HG03432 (cell line): ENCODE measurements around the gene KMO.
A peak's percentile ranks its signal among the peaks of the same experiment; 100 is the strongest.

Experiments
- ATAC-seq: cut with Tn5 transposase; IDR thresholded peaks from one replicate; pipeline ENCODE4 v1.9.1; 2021; ENCODE audit warnings: mild to moderate bottlenecking, moderate library complexity; ENCODE audit not compliant: unreplicated experiment

The KMO gene

DNA sequence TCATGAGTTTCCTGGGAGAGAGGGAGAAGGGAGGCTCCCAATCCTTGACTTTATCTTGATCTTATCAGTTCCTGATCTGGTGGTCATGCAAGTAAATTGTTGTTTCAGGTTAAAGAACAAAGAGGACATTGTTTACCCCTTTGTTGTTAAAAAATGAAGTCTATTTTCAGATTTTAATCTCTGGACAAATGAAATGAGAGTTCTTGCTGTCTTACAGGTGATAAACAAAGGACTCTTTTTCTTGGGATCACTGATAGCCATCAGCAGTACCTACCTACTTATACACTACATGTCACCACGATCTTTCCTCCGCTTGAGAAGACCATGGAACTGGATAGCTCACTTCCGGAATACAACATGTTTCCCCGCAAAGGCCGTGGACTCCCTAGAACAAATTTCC lies 59.6 kb downstream of the KMO start:
- no peak for ATAC-seq

DNA sequence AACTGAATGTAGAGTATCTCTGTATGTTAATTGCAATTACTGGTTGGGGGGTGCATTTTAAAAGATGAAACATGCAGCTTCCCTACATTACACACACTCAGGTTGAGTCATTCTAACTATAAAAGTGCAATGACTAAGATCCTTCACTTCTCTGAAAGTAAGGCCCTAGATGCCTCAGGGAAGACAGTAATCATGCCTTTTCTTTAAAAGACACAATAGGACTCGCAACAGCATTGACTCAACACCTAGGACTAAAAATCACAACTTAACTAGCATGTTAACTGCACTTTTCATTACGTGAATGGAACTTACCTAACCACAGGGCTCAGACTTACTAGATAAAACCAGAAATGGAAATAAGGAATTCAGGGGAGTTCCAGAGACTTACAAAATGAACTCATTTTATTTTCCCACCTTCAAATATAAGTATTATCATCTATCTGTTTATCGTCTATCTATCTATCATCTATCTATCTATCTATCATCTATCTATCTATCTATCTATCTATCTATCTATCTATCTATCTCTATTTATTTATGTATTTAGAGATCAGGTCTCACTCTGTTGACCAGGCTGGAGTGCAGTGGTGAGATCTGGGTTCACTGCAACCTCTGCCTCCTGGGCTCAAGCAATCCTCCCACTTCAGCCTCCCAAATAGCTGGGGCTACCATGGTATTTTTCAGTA lies 60.2 kb downstream of the KMO start:
- ATAC-seq = peak; percentile 85

DNA sequence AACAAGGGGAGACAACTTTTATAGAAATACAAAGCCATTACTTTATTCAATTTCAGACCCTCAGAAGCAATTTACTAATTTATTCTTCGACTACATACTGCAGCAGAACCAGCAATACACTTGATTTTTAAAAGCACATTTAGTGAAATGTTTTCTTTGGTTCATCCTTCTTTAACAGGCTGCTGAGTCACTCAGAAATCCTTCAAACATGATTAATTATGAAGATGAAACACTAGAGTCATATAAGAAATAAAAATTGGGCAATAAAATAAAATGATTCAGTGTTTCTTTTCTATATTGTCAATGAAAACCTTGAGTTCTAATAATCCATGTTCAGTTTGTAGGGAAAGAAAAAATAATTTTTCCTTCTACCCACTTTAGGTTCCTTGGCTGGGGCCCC lies 61.0 kb downstream of the KMO start:
- no peak for ATAC-seq

DNA sequence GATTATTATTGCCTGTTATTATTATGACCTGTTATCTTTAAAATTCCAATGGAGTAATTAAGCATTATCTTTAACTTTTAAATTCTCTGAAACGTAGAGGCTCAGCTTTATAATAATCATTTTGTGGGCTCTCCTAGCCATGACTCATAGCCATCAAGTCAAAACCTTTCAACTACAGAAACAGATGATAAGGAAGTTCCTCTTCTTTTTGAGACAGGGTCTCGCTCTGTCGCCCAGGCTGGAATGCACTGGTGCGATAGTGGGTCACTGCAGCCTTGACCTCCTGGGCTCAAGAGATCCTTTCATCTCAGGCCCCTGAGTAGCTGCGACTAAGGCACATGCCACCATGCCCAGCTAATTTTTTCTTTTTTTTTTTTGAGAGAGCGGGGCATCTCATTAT lies 64.5 kb downstream of the KMO start:
- no peak for ATAC-seq

DNA sequence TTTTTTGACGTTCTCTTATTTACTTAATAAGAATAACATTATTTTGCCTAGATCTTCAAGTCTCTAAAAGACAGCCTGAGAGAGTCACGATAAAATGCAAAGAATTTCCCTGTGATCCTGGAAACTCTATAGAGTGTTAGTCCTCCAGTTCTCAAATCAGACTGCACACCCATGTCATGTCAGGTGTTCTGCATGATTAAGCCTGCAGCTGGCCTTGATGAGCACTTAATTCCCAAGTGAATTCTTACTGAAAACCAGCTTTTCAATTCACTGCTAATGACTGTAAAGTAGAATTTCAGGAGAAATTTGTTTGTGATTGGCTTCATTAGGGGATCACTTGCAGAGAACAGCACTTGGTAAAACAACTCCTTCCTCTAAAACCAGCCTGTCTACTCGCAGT lies 66.1 kb downstream of the KMO start:
- ATAC-seq = peak; percentile 52

DNA sequence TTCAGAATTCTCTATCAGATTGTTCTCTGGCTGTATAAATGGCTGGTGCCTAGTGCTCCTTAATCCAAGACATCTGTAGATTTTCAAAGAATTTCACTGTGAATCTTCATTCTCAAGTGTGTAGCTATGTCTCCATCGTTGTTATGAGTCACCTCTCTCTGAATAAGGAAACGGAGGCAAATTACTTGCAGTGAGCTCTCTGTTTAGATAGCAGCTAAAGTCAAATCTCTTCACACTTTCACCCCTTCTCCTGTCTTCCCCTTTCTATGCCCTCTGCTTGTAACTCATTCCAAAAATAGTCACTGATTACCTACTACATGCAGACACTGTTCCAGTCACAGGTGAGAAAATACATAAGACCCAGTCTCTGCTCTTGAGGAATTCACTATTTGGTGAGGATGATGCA lies 68.3 kb downstream of the KMO start:
- ATAC-seq = peak; percentile 91

DNA sequence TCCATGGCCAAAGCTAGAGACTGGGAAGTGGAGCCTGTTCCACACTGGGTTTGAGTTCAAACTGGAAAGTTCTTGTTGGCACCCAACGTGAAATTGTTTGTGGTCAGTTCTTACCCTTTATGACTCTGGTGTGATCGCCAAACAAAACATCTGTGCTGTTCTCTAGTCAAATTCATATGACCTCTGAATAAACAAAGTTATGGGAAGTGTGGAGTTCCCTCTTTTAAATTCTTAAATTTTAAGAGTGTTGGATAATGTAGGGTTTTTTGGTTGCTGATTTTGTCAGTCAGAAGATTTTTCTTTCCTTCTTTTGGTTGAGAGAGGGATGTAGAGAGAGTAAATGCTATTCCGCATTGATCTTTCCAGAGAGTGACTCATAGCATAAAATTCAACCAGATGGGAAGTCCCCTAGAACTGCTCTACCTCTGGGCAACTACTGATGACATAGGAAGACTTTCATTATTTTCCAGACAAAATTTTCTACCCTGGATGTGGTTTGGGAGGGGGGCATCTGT lies 71.6 kb downstream of the KMO start:
- ATAC-seq = no peak

DNA sequence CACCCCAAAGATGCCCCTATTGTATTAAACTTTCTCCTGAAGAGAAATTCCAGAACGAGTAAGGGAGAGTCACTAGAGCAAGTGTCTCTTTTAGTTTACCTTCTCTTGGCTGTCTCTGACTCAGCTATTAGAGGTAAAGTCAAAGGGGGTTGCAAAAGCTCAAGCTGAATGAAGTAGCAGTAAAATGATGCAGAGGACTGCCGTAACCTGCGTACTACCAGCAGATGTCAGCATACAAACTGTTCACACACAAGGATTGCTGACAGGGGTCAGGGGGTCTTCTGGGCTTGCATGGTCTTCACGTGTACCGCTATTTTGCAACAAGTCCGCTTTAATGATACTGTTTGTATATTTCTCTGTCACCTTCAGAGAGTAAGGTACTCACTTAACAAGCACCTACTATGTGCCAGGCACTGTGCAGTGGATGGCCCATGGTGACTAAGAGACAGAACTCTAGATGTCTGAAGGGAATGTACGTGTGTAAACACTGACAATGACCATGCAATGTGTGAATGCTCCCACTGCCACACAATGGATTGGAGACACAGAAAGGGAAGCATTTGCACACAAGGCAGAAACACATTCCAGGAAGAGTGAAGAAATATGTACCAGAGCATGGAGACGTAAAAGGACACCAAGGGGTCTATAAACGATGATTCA lies 73.1 kb downstream of the KMO start:
- no peak for ATAC-seq

DNA sequence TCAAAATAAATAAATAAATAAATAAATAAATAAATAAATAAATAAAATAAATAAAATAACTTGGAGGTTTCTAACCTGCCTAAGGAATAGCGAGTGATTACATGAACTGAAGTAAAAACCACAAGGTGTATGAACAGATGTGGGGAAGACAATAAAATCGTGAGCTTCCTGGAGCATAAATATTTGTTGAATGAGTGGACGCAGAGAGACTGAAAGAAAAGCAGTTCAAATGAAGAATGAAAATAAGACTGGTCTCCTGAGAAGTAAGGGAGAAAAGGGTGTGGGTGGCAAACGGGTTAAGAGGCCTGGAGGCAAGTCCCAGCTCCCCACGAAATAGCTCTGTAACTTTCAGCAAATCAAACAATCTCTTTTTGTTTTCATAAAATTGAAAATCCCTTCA lies 74.4 kb downstream of the KMO start:
- no peak for ATAC-seq

DNA sequence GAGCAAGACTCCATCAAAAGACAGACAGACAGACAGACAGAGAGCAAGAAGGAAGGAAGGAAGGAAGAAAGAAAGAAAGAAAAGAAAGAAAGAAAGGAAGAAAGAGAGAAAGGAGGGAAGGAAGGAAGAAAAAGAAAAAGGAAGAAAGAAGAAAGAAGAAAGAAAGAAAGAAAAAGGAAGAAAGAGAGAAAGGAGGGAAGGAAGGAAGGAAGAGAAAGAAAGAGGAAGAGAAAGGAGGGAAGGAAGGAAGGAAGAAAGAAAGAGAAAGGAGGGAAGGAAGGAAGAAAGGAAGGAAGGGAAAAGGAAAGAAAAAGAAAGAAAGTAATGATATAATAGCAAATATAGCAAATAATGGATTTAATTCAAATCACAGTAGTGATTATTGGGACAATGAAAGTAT lies 75.3 kb downstream of the KMO start:
- no peak for ATAC-seq

DNA sequence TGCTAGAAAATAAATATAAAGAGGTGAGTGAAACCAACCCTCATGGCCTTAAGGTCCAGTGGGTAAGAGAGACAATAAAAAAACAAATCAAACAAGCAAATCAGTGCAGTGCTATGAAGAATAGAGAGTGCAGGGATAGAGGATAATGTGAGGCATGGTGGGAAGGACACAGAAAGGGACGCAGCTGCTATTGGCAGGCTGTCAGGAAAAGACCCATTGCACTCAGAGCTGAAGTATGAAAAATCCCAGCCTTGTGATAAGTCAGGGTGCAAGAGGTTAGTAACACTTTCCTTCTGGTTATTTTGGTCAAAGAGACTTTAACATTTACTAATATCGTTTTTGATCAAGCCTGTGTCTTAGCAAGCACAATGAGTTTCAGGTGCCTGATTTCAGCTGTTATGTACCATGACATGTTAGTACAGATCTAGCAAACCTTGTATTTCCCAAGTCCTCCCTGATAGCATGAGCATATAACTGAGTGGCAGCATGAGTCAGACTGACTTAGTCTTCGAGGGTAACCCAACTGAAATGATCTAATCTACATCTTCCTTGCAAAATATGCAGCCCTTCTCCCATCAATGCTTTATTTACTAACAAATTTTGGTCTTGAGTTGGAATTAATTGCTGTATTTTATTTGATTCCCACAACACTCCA lies 76.3 kb downstream of the KMO start:
- ATAC-seq = no peak

DNA sequence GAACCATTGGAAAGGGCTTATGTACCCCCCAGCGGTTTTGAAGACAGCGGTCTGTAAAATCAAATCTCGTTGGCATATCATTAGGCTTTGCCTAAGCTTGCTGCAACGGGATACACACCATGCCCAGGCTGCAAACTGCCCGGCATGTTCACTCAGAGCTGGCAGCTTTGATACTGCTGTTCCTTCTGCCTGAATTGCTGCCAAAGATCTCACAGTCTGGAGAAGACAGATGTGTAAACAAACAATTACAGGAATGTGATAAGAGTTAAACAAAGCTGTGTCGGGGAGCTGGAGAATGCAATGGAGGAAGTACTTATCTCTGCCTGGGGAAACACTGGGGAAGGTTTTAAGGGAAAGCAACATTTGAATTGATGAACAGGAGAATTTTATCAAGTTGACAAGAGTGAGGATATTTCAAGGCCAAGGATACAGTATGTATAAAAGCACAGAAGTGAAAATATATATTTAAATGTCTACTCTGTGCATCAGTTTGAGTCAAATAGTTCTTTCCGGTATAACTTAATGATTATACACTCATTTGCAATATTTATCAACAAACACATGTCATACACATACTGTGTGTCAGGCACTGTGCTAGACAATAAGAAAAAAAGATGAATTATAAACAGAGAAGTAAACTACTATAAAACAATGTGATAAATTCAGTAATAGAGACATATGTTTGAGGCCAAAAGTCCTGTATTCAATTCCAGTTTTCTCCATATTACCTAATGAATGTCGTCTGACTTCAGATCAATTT lies 78.1 kb downstream of the KMO start:
- ATAC-seq = no peak

DNA sequence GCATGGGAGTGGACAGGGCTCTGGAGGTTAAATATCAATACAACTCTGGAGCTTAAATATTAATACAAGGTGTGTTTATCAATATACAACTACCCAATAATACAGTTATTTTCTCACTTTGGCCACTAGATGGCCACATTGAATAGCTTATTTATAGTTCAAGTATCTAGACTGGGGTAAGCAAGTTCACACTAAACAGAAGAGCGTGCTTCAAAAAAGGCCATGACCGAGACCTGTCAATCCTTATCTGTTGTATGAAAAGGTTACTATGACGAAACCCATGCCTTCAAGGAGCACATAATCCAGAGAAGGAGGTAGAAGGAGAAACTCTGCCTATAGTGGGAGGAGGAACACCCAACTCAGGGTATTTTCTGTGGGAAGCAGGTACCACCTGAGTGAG lies 78.9 kb downstream of the KMO start:
- peak; percentile 94 for ATAC-seq

DNA sequence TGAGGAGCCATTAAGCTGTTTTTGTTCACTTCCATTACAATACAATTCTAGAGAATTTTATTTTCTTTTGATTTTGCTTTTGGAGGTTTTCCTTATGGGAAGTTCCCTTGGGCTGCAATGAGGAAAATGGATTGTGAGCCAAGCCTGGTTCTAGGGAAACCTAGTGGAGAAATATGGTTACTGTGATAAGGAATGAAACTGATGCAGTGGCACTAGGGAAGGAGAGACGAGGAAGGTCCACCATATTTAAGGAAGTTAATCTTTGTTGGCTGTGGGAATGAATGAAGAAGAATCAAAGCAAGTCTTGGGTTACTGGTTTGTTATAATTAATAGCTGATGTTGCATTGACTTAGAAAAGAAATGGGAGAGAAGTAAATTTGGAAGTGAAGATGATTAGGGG lies 79.6 kb downstream of the KMO start:
- ATAC-seq = no peak

DNA sequence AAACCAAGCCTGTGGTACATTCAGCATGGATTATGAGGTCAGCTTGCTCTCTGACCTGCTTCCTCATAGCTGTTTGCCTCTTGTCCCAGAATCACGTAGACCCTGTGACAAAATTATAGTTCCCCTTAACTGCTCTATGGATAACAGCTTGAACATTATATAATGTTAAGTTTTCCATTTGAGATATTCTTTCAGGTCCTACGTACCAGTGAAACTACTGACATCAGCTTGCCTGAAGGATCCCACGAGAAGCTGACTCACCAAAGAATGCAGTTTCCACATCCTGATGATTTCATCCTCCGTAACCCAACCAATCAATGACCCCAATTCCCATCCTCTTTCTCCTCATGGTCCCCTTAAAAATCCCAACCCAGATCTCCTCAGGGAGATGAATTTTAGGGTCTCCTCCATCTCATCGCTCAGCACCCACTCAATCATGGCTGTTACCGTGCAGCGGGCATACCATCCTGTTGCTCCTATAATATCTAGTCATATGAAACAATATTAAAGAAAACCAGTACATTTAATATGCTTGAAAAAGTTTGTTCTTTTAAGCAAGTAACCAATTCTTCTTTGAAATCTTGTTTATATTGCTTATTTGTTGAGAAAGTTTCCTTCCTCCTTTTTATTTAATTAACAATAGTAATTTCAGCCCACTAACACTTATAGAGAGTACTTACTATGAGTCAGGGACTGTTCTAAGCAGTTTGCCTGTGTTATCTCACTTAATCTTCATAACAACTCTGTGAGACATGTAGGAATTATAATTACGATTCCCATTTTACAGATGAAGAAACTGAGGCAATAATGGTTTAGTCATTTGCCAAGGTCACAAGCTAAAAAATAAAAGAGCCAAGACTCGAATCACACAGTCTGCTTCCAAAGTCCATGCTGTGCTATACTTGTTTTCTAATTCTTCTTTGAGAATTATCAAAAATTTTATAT lies 80.6 kb downstream of the KMO start:
- no peak for ATAC-seq

DNA sequence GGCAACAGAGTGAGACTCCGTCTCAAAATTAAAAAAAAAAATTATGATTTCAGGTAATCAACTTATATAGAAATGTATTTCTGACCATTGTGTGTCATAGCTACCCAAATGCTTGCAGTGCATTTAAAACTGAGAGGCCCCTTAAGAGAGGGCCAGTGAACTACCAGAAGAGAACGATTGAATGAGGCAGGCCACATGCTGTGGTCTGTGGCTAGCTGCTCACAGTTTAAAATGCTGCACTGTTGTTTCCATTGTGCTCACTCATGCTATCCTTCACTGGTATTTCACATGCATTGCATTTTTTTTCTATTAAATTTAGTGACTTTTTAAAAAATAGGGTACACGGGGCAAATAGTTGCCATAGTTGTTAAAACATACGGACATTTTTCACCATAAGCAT lies 82.0 kb downstream of the KMO start:
- no peak for ATAC-seq

DNA sequence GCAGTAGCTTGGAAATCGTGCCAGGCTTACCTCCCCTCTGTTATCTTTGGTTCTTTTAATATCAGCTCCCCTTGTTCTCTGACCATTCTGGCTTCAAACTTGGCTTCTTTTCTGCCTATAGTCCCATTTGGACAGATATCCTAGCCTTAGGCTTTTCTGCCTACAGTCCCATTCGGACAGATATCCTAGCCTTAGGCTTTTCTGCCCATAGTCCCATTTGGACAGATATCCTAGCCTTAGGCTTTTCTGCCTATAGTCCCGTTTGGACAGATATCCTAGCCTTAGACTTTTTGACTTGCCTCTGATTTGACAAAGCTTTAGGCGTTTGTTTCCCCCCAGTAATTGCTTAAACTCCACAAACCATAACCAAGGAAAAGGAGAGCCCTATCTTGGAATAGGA lies 82.4 kb downstream of the KMO start:
- ATAC-seq = no peak

DNA sequence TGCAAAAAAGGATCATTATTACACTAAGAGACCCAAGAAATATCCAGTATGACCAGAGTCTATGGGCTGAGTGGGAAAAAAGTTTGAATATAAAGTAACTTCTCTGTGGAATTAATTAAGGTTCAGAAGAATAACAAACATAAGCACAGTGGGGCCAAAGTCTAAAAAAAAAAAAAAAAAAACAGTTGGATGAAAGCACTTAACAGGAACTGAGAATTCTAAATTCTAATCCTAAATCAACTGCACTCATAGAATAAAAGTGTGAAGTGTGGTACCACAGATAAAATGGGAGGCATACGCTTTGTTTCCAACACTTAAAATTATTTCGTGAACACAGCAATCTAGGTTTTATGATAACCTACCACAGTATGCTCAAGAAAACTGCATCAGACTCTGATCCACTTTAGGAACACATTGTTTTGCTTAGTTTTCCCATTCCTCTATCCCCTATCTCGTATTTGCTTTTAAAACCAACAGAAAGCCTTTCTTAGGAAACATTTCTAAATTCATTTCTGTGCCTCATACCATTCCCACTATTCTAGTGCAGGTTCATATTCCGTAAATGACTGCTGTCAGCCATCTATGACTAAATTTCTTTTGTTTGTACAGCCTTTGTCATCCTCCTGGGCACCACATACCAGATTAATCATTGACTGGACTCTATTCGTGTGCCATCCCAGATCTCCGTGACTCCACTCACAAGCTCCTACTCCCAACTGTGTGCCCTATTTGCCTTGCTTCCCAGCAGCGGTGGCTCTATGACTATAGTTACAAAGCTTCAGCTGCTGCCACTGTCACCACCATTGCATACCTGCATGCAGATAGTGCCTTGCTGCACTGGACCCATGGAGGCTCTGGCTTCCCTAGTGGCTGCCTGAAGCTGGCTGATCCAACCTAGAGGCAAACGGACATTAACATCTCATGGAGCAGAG lies 83.1 kb downstream of the KMO start:
- ATAC-seq = no peak

DNA sequence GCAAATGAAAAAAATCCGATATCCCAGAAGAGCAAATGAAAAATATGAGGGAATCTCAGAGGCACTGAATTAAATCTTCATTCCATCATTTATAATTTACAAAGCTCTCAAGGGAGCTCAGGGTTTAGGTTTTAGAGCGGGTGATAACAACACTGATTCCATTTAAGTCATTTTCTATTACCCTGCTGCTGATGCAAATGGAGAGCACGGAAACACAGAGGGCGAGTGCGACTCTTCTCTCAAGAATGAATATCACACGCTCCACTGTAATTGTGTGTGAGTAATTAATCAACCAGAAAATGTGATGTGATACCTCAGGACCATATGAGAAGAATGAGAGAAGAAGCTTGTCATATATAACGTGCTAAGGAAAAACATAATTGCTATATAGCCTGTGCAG lies 85.2 kb downstream of the KMO start:
- no peak for ATAC-seq
